Suprapubic skin (tissue), 4 donors: ENCODE measurements around the gene MYZAP.

Source experiments
- EP300 ChIP-seq: sonication (generic); formaldehyde crosslinking; IDR thresholded peaks from one replicate; pipeline ENCODE4 v1.6.1; 2017; ENCODE audit warnings: antibody characterized with exemption
- POLR2A ChIP-seq, 2 donors: fragments of 450-650 bp; IDR thresholded peaks; one replicate each; pipeline ENCODE4 v1.6.1; 2017; ENCODE audit warnings: antibody characterized with exemption in 2 of 2, mild to moderate bottlenecking in 2 of 2, moderate library complexity in 2 of 2
- POLR2AphosphoS5 ChIP-seq, 3 donors: sonication (generic); formaldehyde crosslinking; IDR thresholded peaks; one replicate each; pipeline ENCODE4 v1.6.1; 2017; ENCODE audit warnings: antibody characterized with exemption in 3 of 3
- TF ChIP-seq, protein P1 (sequence below), 2 donors: fragments of 200-600 bp in 1 of 2; fragments of 450-650 bp in 1 of 2; sonication (generic) in 1 of 2; IDR thresholded peaks; one replicate each; pipeline ENCODE4 v1.5.1; 2016 to 2019; ENCODE audit warnings: antibody characterized with exemption in 2 of 2, mild to moderate bottlenecking in 1 of 2, moderate library complexity in 1 of 2

DNA sequence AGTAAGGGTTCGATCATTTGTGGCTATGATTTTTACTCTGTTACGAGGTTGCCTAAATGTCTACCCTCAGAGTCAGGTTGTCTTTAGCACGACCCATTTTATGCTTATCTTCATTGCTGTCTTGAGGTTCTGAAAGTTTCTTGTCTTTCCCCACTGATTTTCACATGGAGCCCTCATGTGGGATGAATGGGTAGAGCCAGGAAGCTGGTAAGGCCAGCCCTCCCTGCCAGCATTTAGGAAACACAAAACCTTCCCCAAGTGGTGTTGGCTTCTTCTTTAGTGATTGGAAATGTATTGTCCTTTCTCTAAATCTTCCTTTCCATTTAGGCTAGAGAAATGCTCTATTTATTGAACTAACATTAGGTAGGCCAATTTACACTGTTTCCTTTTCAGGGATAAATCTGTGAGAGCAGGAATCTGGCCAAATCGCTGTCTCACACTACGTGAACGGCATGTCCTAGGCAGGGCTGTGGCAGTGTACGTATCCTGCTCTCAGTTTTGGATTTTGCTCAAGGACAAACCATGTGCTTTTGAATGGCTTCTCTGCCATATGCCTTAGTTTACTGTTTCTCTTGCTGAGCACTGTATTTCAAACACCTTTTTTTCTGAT, 43.7 kb downstream of the MYZAP start:
- TF ChIP-seq, protein P1, sequence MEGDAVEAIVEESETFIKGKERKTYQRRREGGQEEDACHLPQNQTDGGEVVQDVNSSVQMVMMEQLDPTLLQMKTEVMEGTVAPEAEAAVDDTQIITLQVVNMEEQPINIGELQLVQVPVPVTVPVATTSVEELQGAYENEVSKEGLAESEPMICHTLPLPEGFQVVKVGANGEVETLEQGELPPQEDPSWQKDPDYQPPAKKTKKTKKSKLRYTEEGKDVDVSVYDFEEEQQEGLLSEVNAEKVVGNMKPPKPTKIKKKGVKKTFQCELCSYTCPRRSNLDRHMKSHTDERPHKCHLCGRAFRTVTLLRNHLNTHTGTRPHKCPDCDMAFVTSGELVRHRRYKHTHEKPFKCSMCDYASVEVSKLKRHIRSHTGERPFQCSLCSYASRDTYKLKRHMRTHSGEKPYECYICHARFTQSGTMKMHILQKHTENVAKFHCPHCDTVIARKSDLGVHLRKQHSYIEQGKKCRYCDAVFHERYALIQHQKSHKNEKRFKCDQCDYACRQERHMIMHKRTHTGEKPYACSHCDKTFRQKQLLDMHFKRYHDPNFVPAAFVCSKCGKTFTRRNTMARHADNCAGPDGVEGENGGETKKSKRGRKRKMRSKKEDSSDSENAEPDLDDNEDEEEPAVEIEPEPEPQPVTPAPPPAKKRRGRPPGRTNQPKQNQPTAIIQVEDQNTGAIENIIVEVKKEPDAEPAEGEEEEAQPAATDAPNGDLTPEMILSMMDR (IDR thresholded peaks at IDR 0.05) = no peak
- TF ChIP-seq POLR2AphosphoS5 (IDR thresholded peaks at IDR 0.05) = no peak
- no peak for TF ChIP-seq POLR2A (IDR thresholded peaks at IDR 0.05)
- TF ChIP-seq EP300 = peak; percentile 82
